RPMI8226 (cell line): ENCODE data around the gene NOP16.
"Not testable (repeated sequence)": the region's sequence is repeated elsewhere in the genome, so short reads cannot be mapped to it uniquely, and the experiment has no call there.

Source experiments
- DNase-seq: peaks from one replicate; pipeline ENCODE4 v3.0.0-alpha.2; 2015

NOP16 gene

GRCh38 chr5:176408590-176408989 lies 20.2 kb upstream of the NOP16 start:
- no peak for DNase-seq

- DNase-seq: not testable (repeated sequence)
These were observed 19.8 kb upstream of the NOP16 start for GRCh38 chr5:176408252-176408573.

- DNase-seq: no peak
These were observed 19.3 kb upstream of the NOP16 start for GRCh38 chr5:176407456-176408251.

DNA sequence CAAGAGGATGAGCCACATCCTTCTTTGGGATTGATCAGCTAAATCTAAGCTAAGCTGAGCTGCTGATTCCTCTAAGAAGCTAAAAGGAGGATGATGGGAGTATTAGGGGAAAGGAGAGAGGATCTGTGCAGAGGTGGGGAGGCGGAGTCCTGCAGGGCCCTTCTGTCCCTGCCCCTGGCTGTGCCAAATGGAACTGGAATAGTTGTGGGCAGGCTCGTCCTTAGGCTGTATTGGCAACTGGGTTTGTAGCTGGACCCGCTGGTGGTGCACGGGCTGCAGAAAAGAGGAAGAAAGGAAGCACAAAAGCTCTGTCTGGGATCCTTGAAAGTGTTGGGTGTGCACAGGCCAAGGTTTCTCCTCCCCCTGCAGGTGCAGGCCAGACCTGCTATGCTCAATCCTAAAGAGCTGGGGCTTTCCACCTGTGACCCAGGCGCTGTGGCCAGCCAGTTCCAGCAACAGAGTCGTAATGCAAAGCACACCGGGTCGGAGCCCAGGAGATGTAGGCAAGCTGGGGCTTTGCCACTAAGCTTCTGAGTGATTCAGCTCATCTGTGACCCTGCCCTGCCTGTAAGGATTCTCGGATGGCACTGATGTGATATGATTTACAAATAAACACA lies 18.1 kb upstream of the NOP16 start:
- peak; percentile 88 for DNase-seq

DNA sequence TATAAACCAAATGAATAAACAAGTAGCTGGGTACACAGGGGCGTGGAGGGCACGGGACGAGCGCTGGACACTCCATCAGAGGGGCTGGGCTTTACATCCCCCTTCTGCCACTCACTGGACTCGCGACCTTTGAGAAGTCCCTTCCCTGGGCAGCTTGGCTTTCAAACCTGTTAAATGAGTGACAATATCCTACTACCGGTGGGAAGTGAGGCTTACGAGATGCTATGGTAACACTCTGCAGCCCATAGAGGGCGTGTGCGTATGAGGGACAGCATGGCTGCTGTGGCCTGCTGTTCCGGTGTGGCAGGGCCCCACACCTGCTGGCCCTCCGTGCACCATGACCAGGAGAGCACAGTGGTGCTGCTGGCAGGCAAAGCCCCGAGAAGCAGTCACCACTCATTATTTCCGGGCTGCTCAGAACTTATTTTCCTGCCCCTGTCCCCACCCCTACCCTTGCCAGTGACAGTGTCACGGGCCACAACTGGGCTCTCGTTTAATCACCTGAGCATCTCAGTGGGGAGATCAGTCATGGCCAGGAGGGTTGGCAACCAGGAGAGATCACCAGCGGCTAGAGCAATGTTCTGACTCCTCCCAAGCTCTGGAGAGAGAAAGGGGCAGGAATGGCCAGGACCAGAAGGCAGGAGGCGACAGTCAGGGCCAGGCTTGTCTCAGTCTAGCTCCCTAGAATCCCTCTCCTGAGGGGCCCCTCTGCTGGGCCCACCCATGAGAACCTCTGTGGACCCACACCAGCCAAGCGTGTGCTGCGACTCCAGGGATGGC lies 17.4 kb upstream of the NOP16 start:
- DNase-seq: no peak

DNA sequence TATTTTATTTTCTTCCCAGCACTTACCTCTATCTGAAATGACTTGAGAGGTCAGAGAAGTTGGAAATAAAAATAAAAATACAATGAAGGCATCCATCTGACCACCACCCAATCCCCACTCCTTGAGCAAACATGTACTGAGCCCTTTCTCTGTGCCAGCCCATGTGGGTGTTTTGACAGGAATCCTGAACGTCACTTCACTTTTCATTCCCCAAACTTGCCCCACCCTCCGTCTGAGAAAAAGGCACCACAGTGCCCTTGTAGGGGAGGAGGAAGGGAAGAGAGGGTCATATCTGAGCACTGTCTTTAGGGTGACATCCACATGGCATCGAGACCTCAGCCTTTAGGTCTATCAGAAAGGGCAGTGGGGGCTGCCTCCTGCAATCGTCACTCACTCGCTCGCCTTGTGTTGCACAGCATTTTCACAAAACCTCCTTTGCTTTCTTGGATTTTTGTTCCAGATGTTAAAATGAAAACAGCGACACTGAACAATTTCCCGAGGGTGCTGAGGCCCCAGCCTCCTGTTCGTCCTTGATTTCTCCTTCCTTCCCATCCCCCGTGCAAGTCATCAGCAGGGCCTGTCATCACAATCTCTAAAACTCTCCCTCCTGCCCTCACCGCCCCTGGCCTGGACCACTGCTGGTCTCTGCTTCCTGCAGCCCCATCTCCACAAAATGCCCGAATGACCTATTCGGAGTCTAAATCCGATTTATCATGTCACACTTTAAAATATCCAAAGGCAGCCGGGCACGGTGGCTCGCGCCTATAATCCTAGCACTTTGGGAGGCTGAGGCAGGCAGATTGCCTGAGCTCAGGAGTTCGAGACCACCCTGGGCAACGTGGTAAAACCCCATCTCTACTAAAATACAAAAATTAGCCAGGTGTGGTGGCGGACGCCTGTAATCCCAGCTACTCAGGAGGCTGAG lies 13.1 kb upstream of the NOP16 start:
- no peak for DNase-seq

- DNase-seq: no peak
These were observed 12.2 kb upstream of the NOP16 start for GRCh38 chr5:176400382-176401156.

DNA sequence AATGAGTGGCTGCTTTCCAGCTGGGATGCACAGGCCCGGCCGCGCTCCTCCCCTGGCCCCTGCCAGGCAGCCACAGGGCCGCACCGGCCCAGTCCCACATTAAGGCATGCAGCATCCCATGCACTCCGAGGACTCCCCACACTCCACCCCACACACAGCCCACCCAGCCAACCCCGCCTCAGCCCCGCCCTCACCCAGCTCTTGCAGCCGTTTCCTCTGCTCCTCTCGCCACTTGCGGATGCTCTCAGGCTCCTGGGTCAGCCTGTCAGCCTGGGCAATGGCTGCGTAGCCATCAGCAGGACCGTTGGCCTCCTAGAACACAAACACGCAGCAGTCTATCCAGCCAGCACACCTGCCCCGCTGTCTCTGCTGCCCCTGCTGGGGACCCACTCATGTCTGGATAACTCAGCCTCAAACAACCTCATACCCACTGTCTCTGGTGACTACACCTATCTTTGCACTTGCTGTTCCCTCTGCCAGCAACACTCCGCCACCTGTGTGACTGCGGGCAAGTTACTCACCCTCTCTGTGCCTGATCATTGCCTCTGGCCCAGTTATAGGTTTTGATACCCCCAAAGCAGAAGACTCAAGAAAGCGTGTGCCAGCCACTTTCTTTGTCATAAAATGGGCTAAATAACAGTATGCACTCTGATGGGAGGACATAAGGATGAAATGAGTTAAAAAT lies 9.5 kb upstream of the NOP16 start:
- DNase-seq: no peak

GRCh38 chr5:176396330-176396729 lies 7.9 kb upstream of the NOP16 start:
- DNase-seq: peak; percentile 90

- DNase-seq: no peak
These were observed 6.7 kb upstream of the NOP16 start for GRCh38 chr5:176394881-176395675.

DNA sequence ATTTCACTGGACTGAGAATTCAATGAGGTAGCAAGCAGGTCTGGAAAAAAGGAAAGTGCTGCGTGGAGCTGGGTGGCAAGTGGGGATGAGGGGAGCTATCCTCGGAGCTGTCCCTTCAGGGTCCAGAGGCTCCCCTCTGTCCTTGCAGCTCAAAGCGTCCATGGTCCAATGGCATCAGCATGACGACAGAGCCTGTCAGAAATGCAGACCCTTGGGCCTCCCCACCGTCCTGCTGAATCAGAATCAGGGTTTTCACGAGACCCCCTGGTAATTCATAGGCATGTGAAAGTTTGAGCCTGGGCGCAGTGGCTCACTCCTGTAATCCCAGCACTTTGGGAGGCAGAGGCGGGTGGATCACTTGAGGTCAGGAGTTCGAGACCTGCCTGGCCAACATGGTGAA lies 5.7 kb upstream of the NOP16 start:
- no peak for DNase-seq

DNA sequence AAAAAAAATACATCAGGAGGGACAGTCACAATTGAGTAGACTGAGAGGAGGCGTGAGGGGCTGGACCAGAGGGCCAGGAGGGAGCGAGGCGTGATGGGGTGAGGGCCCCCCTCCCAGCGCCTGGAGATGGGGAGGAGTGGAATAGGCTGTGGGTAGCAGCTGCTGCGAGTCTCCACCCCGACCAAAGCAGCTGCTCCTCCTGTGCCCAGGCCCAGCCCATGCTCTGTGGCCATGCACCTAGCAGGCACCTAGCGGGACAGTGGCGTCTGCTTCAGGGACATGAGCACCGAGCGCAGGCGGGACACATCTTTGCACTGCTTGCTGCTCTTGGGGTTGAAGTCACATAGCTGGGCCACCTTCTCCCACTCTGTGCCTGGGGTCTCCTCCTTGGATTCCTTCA lies 4.1 kb upstream of the NOP16 start:
- DNase-seq: no peak

DNA sequence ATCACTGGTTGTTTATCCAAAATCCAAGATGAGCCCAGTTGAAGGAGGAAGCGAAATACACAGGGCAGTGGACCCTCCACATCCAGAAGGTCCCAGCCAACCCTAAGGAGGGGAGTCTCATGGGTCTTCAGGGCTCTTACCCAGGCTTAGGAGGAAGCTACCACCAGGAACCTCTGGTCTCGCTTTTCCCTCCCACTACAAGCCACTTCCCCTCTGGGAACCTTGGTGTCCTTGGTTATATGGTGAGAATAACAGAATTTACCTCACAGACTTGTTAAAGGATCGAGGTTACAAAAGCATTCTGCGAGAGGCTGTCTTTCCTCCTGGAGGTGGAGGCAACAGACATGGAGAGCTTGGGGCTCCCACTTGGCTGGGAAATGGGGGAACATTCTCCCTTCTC lies 3.6 kb upstream of the NOP16 start:
- no peak for DNase-seq

GRCh38 chr5:176391479-176391878 lies 3.1 kb upstream of the NOP16 start:
- no peak for DNase-seq

DNA sequence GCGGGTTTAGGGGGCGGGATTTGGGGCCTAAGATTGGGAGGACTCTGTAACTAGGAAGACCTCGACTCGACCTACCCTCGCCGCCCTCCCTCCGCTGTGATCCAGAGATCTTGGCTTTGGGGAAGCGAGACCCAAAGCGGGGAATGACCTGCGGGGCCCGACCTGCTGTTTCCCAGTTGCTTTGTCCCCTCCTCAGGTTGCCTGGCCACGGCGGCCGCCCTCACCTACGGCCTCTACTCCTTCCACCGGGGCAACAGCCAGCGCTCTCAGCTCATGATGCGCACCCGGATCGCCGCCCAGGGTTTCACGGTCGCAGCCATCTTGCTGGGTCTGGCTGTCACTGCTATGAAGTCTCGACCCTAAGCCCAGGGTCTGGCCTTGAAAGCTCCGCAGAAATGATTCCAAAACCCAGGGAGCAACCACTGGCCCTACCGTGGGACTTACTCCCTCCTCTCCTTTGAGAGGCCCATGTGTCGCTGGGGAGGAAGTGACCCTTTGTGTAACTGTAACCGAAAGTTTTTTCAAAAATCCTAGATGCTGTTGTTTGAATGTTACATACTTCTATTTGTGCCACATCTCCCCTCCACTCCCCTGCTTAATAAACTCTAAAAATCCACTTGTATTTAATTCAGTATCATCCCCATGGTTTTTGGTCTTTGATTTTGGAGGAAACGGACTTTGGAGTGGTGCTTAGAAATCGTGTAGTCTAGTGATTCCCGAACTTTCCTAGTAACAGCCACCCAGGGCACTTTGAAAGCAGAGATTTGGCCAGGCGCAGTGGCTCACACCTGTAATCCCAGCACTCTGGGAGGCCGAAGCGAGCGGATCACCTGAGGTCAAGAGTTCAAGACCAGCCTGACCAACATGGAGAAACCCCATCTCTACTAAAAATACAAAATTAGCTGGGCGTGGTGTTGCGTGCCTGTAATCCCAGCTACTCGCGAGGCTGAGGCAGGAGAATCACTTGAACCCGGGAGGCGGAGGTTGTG lies 1.0 kb upstream of the NOP16 start:
- DNase-seq: no peak

- peak; percentile 35 for DNase-seq
These were observed 375 bp downstream of the NOP16 start for GRCh38 chr5:176388003-176388443.

GRCh38 chr5:176387384-176387925 lies 943 bp downstream of the NOP16 start:
- DNase-seq: peak; percentile 33

GRCh38 chr5:176386491-176386890 lies 1.9 kb downstream of the NOP16 start:
- no peak for DNase-seq

GRCh38 chr5:176384991-176385390 lies 3.4 kb downstream of the NOP16 start:
- DNase-seq: no peak
